HG03575 (cell line): ENCODE results near the gene APBA3.

Experiments used
- ATAC-seq: cut with Tn5 transposase; IDR thresholded peaks from one replicate; pipeline ENCODE4 v1.9.1; 2021; ENCODE audit not compliant: unreplicated experiment, insufficient number of reproducible peaks, low FRiP score; ENCODE audit errors: extremely low read depth

APBA3 gene, protein sequence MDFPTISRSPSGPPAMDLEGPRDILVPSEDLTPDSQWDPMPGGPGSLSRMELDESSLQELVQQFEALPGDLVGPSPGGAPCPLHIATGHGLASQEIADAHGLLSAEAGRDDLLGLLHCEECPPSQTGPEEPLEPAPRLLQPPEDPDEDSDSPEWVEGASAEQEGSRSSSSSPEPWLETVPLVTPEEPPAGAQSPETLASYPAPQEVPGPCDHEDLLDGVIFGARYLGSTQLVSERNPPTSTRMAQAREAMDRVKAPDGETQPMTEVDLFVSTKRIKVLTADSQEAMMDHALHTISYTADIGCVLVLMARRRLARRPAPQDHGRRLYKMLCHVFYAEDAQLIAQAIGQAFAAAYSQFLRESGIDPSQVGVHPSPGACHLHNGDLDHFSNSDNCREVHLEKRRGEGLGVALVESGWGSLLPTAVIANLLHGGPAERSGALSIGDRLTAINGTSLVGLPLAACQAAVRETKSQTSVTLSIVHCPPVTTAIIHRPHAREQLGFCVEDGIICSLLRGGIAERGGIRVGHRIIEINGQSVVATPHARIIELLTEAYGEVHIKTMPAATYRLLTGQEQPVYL

DNA sequence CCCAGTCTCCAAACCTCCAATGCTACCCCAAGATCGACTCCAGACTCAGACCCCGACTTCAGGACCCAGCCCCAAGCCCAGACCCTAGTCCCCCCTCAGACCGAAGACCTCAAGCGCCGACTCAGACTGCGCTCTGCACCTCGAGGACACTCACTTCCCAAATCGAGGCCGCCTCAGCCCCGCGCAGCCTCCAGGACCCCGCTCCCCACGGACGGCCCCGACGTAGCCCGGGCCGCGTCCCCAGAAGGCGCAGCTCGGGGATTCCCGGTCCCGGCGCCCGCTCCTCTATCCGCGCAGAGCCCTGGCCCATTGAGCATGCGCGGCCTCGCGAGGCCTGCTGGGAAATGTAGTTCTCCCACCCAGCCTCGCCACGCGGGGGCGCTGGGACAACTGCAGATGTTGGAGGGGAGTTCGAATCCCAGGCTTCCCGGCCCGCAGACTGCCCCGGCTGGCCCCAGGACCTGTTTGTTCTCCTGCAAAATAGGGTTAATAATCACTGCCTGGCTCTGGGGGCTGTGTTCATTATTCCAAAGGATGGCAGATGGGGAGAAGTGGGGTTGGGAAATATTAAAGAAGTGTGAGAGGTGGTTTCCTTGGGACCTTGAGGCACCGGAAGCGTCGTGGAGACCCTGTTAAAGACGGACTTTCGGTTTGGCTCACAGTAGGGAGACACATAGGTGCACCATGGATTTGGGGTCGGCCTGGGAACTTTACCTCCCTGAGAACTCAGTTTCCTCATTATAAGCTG, at the start of gene APBA3:
TSS of gene APBA3 (minus strand) at position 311 of the 748 bp plus-strand sequence. CDS start 1,428 bp downstream, outside the sequence.
- ATAC-seq = no peak

DNA sequence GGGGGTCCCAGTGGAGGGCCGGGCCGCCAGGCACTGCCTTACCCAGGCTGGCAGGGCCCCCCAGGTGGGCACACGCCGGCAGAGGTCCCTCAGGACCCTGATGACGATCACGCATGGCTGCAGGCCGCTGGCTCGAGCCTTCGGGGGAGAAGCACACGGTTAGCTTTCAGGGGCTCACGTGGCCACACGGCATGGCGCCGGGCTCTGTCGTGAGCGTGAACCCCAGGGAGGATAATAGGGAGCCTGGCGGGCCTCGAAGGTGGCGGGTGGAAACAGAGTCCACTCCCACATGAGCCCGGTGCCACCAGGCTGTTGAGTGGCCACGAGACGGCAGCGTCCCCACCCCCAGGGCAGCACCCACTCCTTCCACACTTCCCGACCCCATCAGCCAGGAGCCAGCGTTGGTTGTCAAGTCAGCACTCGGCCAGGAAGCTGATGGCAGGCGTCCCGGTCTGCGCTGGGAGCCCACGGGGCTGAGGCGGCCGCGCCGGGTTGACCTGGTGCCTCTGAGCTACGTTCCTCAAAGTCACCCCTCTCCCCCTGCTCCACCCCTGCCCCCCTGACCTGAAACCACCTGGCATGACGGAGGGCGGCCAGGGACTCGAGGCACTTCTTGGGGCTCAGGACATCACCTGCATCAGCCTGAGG, 49.3 kb upstream of the APBA3 start:
- ATAC-seq = no peak

DNA sequence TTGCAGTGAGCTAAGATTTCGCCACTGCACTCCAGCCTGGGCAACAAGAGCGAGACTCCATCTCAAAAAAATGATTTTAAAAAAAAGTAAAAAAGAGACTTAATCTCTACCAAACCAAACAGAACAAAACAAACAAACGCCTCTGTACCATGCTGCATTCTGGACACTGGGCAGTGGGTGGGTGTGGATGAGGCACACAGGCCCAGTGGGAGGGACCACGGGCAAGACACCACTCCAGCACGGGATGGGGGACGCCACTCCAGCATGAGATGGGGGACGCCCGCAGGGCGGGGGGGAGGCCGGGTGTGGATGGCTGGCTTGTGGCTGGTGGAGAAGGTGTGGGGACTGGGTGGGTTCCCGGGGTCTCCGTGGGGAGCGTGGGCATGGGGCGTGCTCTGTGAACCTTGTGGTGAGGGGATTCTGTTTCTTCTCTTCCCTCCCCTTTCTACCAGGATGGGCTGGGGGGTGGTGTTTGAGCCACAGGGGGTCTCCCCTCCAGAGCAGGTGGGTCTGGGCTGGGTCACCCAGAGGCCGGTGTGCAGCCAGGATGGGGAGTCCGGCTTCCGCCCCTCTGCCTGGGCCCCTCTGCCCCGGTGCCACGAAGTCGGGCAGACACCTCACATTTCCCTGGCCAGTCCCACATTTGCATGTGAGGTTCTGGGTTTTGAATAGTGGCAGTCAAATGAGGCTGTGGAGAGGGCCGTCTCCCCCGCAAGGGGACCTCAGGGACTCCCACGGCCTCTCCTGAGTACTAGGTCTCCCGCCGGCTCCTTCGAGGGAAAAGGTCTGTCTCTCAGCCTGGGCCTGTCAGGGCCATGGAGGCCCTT, 48.6 kb upstream of the APBA3 start:
- no peak for ATAC-seq

DNA sequence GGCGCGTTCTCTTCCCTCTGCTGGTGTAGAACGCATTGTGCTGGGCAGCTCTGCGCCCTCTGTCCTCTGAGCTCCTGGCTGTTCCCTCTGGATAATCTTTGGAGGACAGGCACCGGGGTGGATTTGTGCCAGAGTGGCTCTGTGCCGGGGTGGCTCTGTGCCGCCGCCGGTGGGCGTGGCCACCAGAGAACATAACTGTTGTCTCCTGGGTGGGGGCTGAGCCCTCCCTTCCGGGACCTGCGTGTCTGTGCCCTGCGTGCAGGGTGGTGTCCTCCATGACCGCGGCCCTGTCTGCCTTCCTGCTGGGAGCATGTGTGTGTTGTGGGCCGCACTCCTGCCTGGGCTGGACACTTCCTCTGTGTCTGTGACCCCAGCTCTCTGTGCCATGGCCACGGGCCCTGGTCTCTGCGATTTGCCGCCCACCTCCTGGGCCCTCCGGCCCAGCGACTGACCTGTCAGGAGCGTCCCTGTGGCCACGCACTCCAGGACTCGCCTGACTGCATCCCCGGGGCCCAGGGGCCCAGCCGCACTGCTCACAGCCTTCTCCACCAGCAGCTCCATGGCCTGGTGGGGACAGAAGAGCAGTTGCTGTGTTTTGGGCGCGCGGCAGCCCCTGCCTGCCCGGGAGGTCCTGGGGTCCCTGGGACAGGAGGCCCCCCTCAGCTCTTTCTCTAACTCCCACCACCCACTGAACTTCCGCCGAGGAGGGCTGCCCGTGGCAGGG, 47.1 kb upstream of the APBA3 start:
- no peak for ATAC-seq

DNA sequence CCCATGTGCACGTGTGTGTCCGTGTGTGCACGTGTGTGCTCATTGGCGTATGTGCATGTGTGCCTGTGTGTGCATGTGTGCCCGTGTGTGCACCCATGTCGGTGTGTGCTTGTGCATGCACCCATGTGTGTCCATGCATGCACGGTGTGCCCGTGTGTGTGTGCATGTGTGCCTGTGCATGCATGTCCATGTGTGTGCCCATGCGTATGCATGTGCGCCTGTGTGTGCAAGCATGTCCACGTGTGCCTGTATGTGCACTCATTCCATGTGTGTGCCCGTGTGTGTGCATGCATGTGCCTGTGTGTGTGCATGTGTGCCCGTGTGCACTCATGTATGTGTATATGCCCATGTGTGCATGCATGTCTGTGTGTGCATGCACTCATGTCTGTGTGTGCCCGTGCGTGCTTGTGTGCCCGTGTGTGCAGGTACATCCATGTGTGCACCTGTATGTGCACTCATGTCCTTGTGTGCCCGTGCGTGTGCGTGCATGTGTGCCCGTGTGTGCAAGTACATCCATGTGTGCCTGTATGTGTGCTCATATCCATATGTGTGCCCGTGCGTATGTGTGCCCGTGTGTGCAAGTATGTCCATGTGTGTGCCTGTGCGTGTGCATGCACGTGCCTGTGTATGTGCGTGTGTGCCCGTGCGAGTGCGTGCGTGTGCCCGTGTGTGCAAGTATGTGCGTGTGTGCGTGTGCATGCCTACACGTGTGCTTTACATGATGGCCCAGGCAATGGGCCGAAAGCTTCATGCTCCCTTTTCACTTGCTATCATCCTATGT, 46.3 kb upstream of the APBA3 start:
- no peak for ATAC-seq

DNA sequence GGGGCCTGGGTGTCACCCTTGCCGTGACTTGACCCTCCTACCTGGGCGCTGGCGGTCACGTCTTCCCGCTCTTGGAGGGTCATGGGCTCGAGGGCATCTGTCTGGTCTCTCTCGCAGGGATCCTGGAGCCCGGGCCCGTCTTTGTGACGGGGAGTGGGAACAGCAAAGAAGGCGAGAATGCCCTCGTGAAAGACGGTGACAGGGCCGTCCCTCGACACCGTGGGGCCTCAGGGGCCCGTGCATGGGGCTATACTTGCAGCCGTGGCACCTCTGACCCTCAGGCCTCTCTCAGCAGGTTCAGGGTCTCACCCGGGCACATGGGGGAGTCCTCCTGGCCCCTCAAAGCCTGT, 45.6 kb upstream of the APBA3 start:
- ATAC-seq = no peak

DNA sequence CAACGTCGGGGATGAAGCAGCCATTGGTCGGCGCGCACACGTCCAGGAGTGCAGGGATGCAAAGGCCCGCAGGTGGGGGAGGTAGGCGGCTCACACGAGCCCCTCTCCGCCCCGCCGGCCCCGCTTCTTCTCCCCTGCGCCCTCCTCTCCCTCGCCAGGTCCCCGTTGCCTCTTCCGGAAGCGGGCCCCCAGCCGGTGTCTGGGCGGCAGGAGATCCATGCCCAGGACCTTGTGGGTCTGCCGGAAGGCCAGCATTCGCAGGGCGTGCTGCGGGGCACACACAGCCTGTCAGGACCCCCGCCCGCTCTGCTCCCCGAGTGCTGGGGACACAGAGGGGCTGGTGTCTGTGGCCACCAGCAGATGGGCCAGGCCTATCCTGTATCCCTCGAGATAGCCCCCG, 44.4 kb upstream of the APBA3 start:
- no peak for ATAC-seq

DNA sequence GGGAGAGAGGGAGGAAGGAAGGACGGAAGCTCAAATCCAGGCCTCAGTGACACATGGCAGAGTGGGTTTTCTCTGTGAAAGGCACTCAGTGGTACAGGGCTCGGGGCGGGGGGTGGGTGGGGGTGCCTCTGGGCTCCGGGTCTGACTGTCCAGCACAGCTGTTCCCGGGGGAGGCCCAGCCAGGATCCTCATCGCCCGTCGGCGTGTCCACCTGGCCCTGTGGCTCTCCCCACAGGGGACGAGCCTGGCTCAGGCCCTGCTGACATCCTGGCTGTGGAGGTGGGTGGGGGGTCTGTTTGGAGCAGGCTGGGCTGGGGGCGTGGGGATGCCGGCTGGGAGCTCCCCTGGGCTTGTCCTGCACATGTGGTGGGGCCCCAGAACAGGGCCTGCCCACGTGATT, 42.9 kb upstream of the APBA3 start:
- ATAC-seq = no peak

DNA sequence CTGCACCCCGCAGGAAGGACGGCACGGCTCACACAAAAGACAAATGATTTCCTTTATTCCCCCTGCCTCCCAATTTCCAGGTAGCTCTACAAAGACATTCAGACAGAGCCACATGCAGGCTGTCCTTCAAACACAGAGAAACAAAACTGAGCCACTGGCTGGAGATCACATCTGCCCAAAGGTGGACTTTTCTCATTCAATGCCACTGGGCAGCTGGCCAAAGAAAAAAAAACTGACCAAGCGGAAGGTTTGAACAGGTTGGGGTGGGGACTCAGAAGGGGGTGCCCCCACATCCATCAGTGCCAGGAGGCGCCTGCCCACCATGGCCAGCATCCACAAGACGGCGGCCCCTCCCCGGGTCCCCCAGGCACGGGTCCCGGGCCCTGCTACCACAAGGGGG, 42.5 kb upstream of the APBA3 start:
- no peak for ATAC-seq

DNA sequence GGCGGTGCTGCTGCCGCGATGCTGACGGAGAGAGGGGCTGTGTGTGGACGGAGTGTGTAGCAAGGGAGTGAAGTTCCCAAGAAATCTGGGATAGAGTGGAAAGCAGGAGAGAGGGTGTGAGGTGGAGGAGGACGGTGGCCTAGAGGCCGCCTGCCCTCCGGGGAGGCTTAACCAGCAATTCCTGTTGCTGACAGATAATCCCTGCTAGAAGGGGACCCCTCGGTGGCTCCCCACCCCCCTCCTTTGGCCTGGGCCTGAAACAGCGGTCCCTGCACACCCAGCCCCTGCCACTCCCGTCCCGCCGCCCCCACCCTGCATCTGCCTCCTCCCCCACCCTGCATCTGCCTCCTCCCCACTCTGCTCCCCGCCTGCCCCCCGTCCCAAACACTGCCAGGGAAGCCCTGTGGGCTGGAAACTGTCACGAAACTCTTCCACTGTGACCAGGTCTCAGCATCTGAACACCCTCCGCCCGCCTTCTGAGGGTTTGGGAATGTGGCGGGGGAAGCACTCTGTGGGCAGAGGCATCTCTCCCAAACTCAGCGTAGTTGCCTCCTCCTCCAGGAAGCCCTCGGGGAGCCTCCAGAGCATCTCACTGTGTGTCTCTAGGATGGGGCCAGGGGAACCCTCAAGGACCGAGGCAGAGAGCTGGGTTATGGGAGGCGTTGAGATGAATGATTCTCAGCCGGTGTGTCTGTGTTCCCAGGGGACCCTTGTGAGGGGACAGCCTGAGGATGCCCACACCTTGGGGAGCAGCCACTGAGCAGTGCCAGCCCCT, 41.8 kb upstream of the APBA3 start:
- no peak for ATAC-seq

DNA sequence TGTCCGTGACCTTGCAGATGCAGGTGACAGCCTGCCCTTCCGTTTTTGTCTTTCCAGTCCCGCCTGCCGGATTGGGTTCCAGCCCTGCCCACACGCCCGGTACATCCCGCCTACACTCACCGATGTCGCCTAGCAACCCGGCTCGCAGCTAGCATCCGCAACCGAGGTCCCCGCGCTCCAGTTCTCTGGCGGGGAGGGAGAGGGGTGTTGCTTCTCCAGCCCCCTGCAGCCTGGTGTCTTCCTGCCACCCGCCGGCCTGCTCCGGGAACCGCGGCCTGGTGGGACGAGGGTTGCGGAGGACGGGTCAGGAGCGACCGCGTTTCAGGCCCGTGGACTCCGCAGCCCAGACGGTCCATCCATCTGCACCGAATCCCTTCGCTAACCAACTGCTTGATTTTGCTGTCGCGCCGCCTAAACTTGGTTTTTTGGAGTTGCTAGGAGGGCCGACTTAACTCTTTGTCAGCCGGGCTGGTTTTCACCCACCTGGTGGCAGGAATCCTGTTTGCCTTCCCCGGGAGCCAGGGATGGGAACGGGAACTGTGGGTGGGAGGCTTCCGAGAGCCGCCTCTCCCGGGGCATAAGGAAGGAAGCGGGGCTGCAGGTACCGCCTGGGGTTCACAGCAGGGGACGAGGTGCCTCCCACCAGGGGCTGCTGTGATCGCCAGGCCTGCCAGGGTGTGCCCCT, 40.1 kb upstream of the APBA3 start:
- no peak for ATAC-seq

DNA sequence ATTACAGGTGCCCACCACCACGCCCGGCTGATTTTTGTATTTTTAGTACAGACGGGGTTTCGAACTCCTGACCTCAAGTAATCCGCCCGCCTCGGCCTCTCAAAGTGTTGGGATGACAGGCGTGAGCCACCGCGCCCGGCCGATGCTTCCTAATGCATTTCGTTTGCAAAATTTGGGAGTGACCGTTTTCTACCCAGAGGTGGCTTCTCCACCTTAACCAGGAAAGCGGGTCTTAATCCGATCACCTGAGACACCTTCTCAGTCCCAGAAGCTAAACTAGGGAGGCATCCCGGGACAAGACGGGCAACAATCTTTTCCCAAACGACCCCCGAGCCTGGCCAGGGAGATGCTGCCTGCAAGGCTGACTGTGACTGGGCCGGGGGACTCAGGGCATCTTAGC, 39.5 kb upstream of the APBA3 start:
- ATAC-seq = no peak

DNA sequence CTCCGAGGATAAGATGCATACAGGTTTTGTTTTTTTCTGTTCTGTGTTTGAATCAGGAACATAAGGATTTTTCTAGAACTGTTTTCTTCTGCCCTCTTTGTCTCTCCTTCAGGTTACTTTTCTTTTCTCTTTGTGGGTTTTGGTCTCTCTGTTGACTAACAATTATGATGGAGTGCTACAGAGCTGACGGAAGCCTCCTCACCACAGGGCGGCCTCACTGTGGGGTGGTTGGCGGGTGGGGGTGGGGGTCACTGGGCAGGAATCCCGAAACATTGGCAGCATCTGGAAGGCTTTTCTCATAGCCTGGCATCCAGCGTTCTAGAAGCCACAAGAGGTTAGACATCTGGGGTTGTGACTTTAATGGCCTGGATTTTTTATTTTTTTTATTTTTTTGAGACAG, 36.6 kb upstream of the APBA3 start:
- ATAC-seq = no peak

DNA sequence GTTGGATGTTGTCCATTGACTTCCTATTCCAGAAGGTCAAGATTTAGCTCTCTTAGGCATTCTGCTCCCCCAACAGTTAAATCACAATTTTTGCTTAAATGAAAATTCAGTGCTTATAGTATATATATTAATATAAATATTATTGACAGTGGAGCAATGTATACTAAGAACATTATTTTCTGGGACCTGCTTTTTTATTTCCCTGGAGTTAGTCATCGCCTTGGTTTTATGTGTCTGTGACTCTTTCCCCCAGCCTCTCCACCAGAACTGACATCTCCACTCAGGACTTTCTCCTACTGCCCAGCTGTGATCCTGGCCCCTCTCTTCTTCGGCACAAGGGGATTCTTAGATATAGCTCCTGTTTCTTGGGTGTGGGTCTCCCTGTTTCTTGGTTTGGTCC, 34.9 kb upstream of the APBA3 start:
- ATAC-seq = no peak

DNA sequence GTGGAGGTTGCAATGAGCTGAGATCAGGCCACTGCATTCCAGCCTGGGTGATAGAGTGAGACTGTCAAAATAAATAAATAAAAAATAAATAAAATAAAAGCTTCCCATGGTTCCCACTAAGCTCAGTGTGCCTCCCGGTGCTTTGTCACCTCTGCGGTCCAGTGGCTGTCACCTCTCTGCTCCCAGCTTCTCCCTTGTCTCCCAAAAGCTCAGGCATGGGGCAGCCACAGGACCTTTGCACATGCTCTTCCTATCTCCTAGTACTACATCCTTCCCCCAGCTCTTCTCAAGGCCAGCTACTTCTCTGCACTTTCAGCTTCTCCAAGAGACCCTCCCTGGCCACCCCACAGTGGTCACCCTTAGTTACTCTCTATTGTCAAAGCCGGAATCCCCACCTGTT, 32.3 kb upstream of the APBA3 start:
- no peak for ATAC-seq

DNA sequence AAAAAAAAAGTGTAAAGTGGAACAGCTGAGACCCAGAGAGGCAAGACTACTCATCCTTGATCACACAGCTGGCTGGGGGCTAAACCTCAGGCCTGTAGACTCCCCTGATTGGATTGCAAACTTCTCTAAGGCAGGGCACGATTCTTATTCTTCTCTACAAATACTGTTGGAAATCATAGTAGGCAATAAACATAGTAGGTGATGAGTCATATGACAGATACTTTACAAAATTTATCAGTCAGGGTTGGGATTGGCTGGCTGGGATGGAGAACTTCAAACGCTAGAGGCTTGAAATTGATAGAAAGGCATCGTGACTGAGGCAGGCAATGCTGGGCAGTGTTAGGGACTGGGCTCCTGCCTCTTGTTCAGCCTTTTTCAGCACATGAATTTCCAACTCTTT, 30.6 kb upstream of the APBA3 start:
- ATAC-seq = no peak
